GM12878 (cell line): ENCODE results near the gene ATF7IP. TPM values are rescaled to one million over a fixed set of nuclear protein-coding genes. Genes with fewer than 3 reads are reported as not detected.

Source experiments
- ATAC-seq: fragments of 200-7000 bp; cut with Tn5 transposase; 3 replicates; pipeline ENCODE4 v1.9.1; 2020; ENCODE audit warnings: mild to moderate bottlenecking, moderate library complexity
- BruUV-seq: library from RNA; stranded (reverse); fragments of 400-500 nt; replicated peaks from 2 replicates; lab custom pipeline; 2021; lab: Mats Ljungman, UMichigan
- CTCF ChIA-PET: fragments of 300-600 bp; sonication (Branson Sonifier 250); formaldehyde crosslinking; extraction: SDS; loops from one replicate; lab custom pipeline; 2021; ENCODE audit warnings: inconsistent platforms; lab: Yijun Ruan, JAX
- POLR2A ChIA-PET: fragments of 350-600 bp; formaldehyde crosslinking; extraction: SDS; loops from one replicate; lab custom pipeline; 2021; ENCODE audit warnings: inconsistent platforms; lab: Charles Lee
- RAD21 ChIA-PET: fragments of 300-600 bp; sonication (Branson Sonifier 250); formaldehyde crosslinking; loops from one replicate; lab custom pipeline; 2023; ENCODE audit warnings: antibody characterized with exemption; ENCODE audit not compliant: unreplicated experiment; lab: Charles Lee
- SMC1A ChIA-PET: fragments of 300-600 bp; sonication (Branson Sonifier 250); formaldehyde crosslinking; loops from one replicate; lab custom pipeline; 2023; ENCODE audit not compliant: unreplicated experiment, uncharacterized antibody; lab: Charles Lee
- DNase-seq: peaks from one replicate; pipeline ENCODE4 v3.0.0-alpha.2; 2011; ENCODE audit warnings: low read depth, low spot score
- FAIRE-seq: peaks from 3 replicates; lab custom pipeline; 2011; peaks lifted over from hg19 to GRCh38; lab: Jason Lieb, UNC
- H2AFZ ChIP-seq: 2 replicates; pipeline ENCODE4 v1.6.0; 2011; ENCODE audit warnings: low read depth, low read length, control low read depth; ENCODE audit not compliant: control insufficient read depth
- H3K27ac ChIP-seq: 2 replicates; pipeline ENCODE4 v1.5.1; 2011; ENCODE audit warnings: control low read depth; ENCODE audit not compliant: control insufficient read depth, insufficient read depth
- H3K27me3 ChIP-seq, 2 experiments: replicated peaks in 1 of 2; 2 replicates each; pipeline versions ENCODE4 v1.6.0 to v1.6.1; 2011; ENCODE audit warnings: low read length in 1 of 2; ENCODE audit not compliant: control insufficient read depth in 2 of 2, insufficient read depth in 2 of 2
- H3K36me3 ChIP-seq, 2 experiments: 2 replicates each; pipeline ENCODE4 v1.5.1; 2011; ENCODE audit warnings: low read length in 1 of 2; ENCODE audit not compliant: control insufficient read depth in 2 of 2, insufficient read depth in 2 of 2
- H3K4me1 ChIP-seq: 2 replicates; pipeline ENCODE4 v1.6.1; 2011; ENCODE audit warnings: mild to moderate bottlenecking, low read length, moderate library complexity, mixed read lengths; ENCODE audit not compliant: control insufficient read depth, insufficient read depth
- H3K4me2 ChIP-seq: 2 replicates; pipeline ENCODE4 v1.6.0; 2011; ENCODE audit warnings: control low read depth; ENCODE audit not compliant: control insufficient read depth, insufficient read depth
- H3K4me3 ChIP-seq: fragments of 200-600 bp; sonication (generic); 2 replicates; pipeline ENCODE4 v1.5.1; 2016
- H3K79me2 ChIP-seq: 2 replicates; pipeline ENCODE4 v1.6.0; 2011; ENCODE audit warnings: low read length; ENCODE audit not compliant: control insufficient read depth, insufficient read depth
- H3K9ac ChIP-seq: 2 replicates; pipeline ENCODE4 v1.8.0; 2011; ENCODE audit warnings: low read length, control low read depth, mixed read lengths; ENCODE audit not compliant: control insufficient read depth, insufficient read depth
- H3K9me3 ChIP-seq: replicated peaks from 3 replicates; pipeline ENCODE4 v1.5.1; 2011; ENCODE audit warnings: mild to moderate bottlenecking, low read length; ENCODE audit not compliant: control insufficient read depth, insufficient read depth
- H4K20me1 ChIP-seq: 2 replicates; pipeline ENCODE4 v1.6.0; 2011; ENCODE audit not compliant: control insufficient read depth, insufficient read depth
- BRCA1 ChIP-seq: IDR thresholded peaks from 2 replicates; pipeline ENCODE4 v1.6.1; 2011; ENCODE audit warnings: low read depth, low read length, improper control_type of control experiment
- CBX5 ChIP-seq: sonication (generic); IDR thresholded peaks from 2 replicates; pipeline ENCODE4 v1.6.1; 2016; ENCODE audit warnings: low read depth, moderate library complexity, mild to moderate bottlenecking, inconsistent platforms
- CHD1 ChIP-seq: IDR thresholded peaks from 2 replicates; pipeline ENCODE4 v1.6.1; 2012; ENCODE audit warnings: low read depth, low read length, improper control_type of control experiment
- CHD2 ChIP-seq: IDR thresholded peaks from 2 replicates; pipeline ENCODE4 v1.6.1; 2011; ENCODE audit warnings: low read depth, low read length, improper control_type of control experiment, borderline replicate concordance
- CTCF ChIP-seq, 3 experiments: IDR thresholded peaks in 2 of 3; conservative IDR thresholded peaks in 1 of 3; 2 replicates each; pipeline ENCODE4 v1.5.1; 2011; ENCODE audit warnings: low read depth in 3 of 3, low read length in 3 of 3, mild to moderate bottlenecking in 3 of 3, control low read depth in 2 of 3, moderate library complexity in 2 of 3, inconsistent platforms in 1 of 3, mixed read lengths in 1 of 3; ENCODE audit not compliant: control insufficient read depth in 2 of 3, insufficient read depth in 1 of 3; ENCODE audit errors: extremely low read depth in 1 of 3
- EED ChIP-seq: sonication (generic); IDR thresholded peaks from 2 replicates; pipeline ENCODE4 v1.6.1; 2016; ENCODE audit warnings: antibody characterized with exemption, low read depth
- FOS ChIP-seq: IDR thresholded peaks from 3 replicates; pipeline ENCODE4 v1.6.1; 2011; ENCODE audit warnings: borderline replicate concordance; ENCODE audit not compliant: insufficient read length; ENCODE audit errors: extremely low read depth
- LARP7 ChIP-seq: fragments of 450-650 bp; IDR thresholded peaks from 2 replicates; pipeline ENCODE4 v1.6.1; 2017; ENCODE audit warnings: mild to moderate bottlenecking
- MXI1 ChIP-seq: fragments of 150-350 bp; IDR thresholded peaks from 2 replicates; pipeline ENCODE4 v1.6.1; 2011; ENCODE audit warnings: low read depth, mild to moderate bottlenecking, inconsistent platforms, low read length, improper control_type of control experiment
- NFYB ChIP-seq: IDR thresholded peaks from 2 replicates; pipeline ENCODE4 v1.6.1; 2011; ENCODE audit warnings: low read depth, mild to moderate bottlenecking, low read length, improper control_type of control experiment, moderate library complexity; ENCODE audit not compliant: insufficient read depth
- NR2F1 ChIP-seq: fragments of 450-650 bp; conservative IDR thresholded peaks from 2 replicates; pipeline ENCODE4 v1.6.1; 2017; ENCODE audit warnings: mild to moderate bottlenecking
- POU2F2 ChIP-seq: IDR thresholded peaks from 3 replicates; pipeline ENCODE4 v1.6.1; 2011; ENCODE audit warnings: low read depth, mild to moderate bottlenecking, low read length, borderline replicate concordance
- RFX5 ChIP-seq: IDR thresholded peaks from 2 replicates; pipeline ENCODE4 v1.6.1; 2011; ENCODE audit warnings: low read depth, low read length, improper control_type of control experiment
- SMARCA5 ChIP-seq: fragments of 450-650 bp; IDR thresholded peaks from 2 replicates; pipeline ENCODE4 v1.6.1; 2017; ENCODE audit warnings: mild to moderate bottlenecking
- ZBTB40 ChIP-seq: fragments of 450-650 bp; IDR thresholded peaks from 2 replicates; pipeline ENCODE4 v1.6.1; 2016; ENCODE audit warnings: mild to moderate bottlenecking, moderate library complexity, borderline replicate concordance
- WGBS: methylation state at CpG from one replicate; pipeline ENCODE4 v1.1.6; 2016; ENCODE audit warnings: low lambda C conversion rate; ENCODE audit not compliant: insufficient replicate concordance, insufficient coverage; ENCODE audit errors: missing lambda C conversion rate; 5-methylcytosine and 5-hydroxymethylcytosine counted together
- in situ Hi-C: fragments of 300-500 bp; cut with MboI; formaldehyde crosslinking; loops from 9 replicates; pipeline ENCODE4 v1.14.3; 2018; ENCODE audit warnings: mixed read lengths
- intact Hi-C: fragments of 100-400 bp; cut with micrococcal nuclease; formaldehyde crosslinking; loops from one replicate; pipeline ENCODE4 v1.14.2; 2022; ENCODE audit not compliant: unreplicated experiment
- polyA plus RNA-seq, 11 experiments: library from polyadenylated mRNA; depleted of rRNA in 4 of 11; unstranded in 6 of 11; stranded (reverse) in 5 of 11; fragments of >200 nt; fragmentation: Nextera tagmentation in 4 of 11; fragmentation: Illumina TruSeq in 1 of 11; extraction: Ambion mirVana in 4 of 11; extraction: Trizol in 1 of 11; gene quantifications; 1 replicate in 1 of 11; 2 replicates in 10 of 11; pipeline versions ENCODE4 v1.2.1 to v1.2.3, GENCODE V29; 2011 to 2016; ENCODE audit warnings: inconsistent platforms in 2 of 11, missing spikeins in 2 of 11, low read depth in 1 of 11
- total RNA-seq, 4 experiments: library from RNA; depleted of rRNA in 3 of 4; stranded (reverse); fragments of >200 nt in 3 of 4; fragmentation: Illumina TruSeq in 1 of 4; extraction: Trizol in 1 of 4; gene quantifications; 2 replicates each; pipeline versions ENCODE4 v1.2.1 to v1.2.3, GENCODE V29; 2013 to 2021

ATF7IP gene
- total and polyA plus RNA-seq, 10 of the 15 experiments (the other 5 are each of a cell fraction or from before 2014, with no cell fraction given) = 6.2 to 66.6 (median 29.3) TPM

GRCh38 chr12:14416658-14417057 is 51.2 kb downstream of the ATF7IP start:
- H3K4me2 ChIP-seq = no peak overlapping the region
- H3K9me3 ChIP-seq = peaks cover 30% of the 10 kb centered on the region
- H4K20me1 ChIP-seq = no peaks in the 10 kb centered on the region
- no peak for FAIRE-seq
- no peaks in the 10 kb centered on the region for H3K4me1 ChIP-seq
- no TSS peak for BruUV-seq
- H3K4me3 ChIP-seq = no peak overlapping the region
- CTCF ChIA-PET = interaction anchor here (1.0 to 2.1 kb wide), 3 partner anchors 15 to 176 kb away, joined by 3 to 5 read pairs (median 4); no protein-coding TSS in a partner anchor
- RAD21 ChIA-PET = interaction anchor here (1.0 to 1.9 kb wide), 5 partner anchors 14 to 136 kb away, joined by 3 to 7 read pairs (median 4); no protein-coding TSS in a partner anchor
- in situ Hi-C loops = no loop called here
- POLR2A ChIA-PET = no interaction called here
- 52% methylated on average over 1 of the region's 1 CpG for WGBS
- SMC1A ChIA-PET = interaction anchor here (1.3 to 1.9 kb wide), 6 partner anchors 12 to 179 kb away, joined by 3 to 8 read pairs (median 4); no protein-coding TSS in a partner anchor
- no peaks in the 10 kb centered on the region for H3K27me3 ChIP-seq
- no peak overlapping the region for H3K27ac ChIP-seq
- no peak for DNase-seq
- intact Hi-C loops = no loop called here
- H3K36me3 ChIP-seq = peaks cover 0 to 2% of the 10 kb centered on the region in 2 experiments; a peak in 3 of 4 replicates
- no peak overlapping the region for H3K9ac ChIP-seq
- peak; percentile 63 for ATAC-seq
- H3K79me2 ChIP-seq = peaks cover 60% of the 10 kb centered on the region
- TF ChIP-seq CHD1 = no peak
- no peak for TF ChIP-seq ZBTB40
- no peak for TF ChIP-seq NR2F1
- TF ChIP-seq LARP7 = no peak
- TF ChIP-seq POU2F2 = no peak
- no peak for TF ChIP-seq FOS
- TF ChIP-seq CHD2 = no peak
- TF ChIP-seq SMARCA5 = no peak
- peak; percentile 76; the same call in 1 of the 2 replicates for TF ChIP-seq RFX5
- peak; percentile 67 for TF ChIP-seq NFYB
- TF ChIP-seq EED = no peak
- no peak for TF ChIP-seq MXI1
- TF ChIP-seq BRCA1 = no peak
- no peak for TF ChIP-seq CTCF (IDR thresholded peaks at IDR 0.05 in 2 of 3, conservative IDR thresholded peaks at IDR 0.05 in 1 of 3; ENCODE audit: control insufficient read depth in 2 of 3, extremely low read depth in 1 of 3, insufficient read depth in 1 of 3, low read depth in 3 of 3, low read length in 3 of 3)
- TF ChIP-seq CBX5 = no peak
- no peak overlapping the region for H2AFZ ChIP-seq
